ENCODE measurements around the gene CBFA2T2. TPM values are rescaled to one million over a fixed set of nuclear protein-coding genes. Genes with fewer than 3 reads are reported as not detected.

CBFA2T2 gene
- total and polyA plus RNA-seq, 2 donors (not counting 3 experiments of a cell fraction or from before 2014, with no cell fraction given): 10.7 to 12.1 TPM

- TF ChIP-seq MYC (IDR thresholded peaks at IDR 0.05; ENCODE audit: low read depth, low read length) (no peak), JUN (IDR thresholded peaks at IDR 0.05; ENCODE audit: borderline replicate concordance, insufficient read depth, insufficient read length, low read depth) (no peak), POLR2AphosphoS5 (IDR thresholded peaks at IDR 0.05; ENCODE audit: insufficient read depth, low read depth, low read length) (no peak), FOS (IDR thresholded peaks at IDR 0.05; ENCODE audit: borderline replicate concordance, insufficient read depth, low read length) (no peak), EZH2 (IDR thresholded peaks at IDR 0.05; ENCODE audit: borderline replicate concordance, low read depth, low read length, severe bottlenecking) (no peak), POLR2A (IDR thresholded peaks at IDR 0.05; ENCODE audit: low read depth, low read length) (no peak), GATA2 (IDR thresholded peaks at IDR 0.05; ENCODE audit: insufficient read depth, insufficient read length, low read depth, low read length) (no peak), CTCF (IDR thresholded peaks at IDR 0.05; ENCODE audit: extremely low read depth in 1 of 2, insufficient read depth in 1 of 2, low read depth in 1 of 2, low read length in 2 of 2) (no peak), MAX (IDR thresholded peaks at IDR 0.05; ENCODE audit: insufficient read depth, insufficient read length) (no peak)
- no peak overlapping the region for H3K9ac ChIP-seq (replicated peaks; ENCODE audit: extremely low read depth, insufficient read depth, low read length)
- no peak overlapping the region for H3K27ac ChIP-seq (ENCODE audit: insufficient read depth, low read depth, low read length)
- no peaks in the 10 kb centered on the region for H3K4me1 ChIP-seq (ENCODE audit: control insufficient read depth, extremely low read depth, insufficient read depth, low read length)
- H3K4me2 ChIP-seq (ENCODE audit: insufficient read depth, low read length): no peak overlapping the region
- H3K79me2 ChIP-seq (ENCODE audit: control insufficient read depth, insufficient read depth, low read length): no peaks in the 10 kb centered on the region
- BruUV-seq (replicated peaks): no TSS peak
- ChIA-PET POLR2A (no interaction called here), CTCF (interaction anchor here (1.2 to 1.9 kb wide), 6 partner anchors 10 to 183 kb away, joined by 4 to 7 read pairs (median 4); partner anchors contain the start of gene CBFA2T2)
- FAIRE-seq (no peak), DNase-seq (ENCODE audit: low read depth, low spot score) (no peak)
- H3K27me3 ChIP-seq (ENCODE audit: control insufficient read depth in 2 of 2, insufficient read depth in 2 of 2, low read length in 2 of 2): peaks cover 5 to 14% of the 10 kb centered on the region in 2 experiments
- no peaks in the 10 kb centered on the region for H4K20me1 ChIP-seq (replicated peaks; ENCODE audit: control insufficient read depth, extremely low read depth, insufficient read depth, low read length)
- no peaks in the 10 kb centered on the region for H3K36me3 ChIP-seq (ENCODE audit: control insufficient read depth in 2 of 2, extremely low read depth in 1 of 2, insufficient read depth in 2 of 2, low read length in 2 of 2)
- H3K9me3 ChIP-seq (replicated peaks; ENCODE audit: control insufficient read depth, insufficient read depth, low read length): no peaks in the 10 kb centered on the region
- intact Hi-C loops (cut with micrococcal nuclease) (no loop called here), dilution Hi-C loops (cut with MboI; ENCODE audit: extremely low pct_ligation_motif_present, low sequenced_read_pairs) (no loop called here)
- no peak overlapping the region for H2AFZ ChIP-seq (ENCODE audit: low read depth, low read length)
- no peak overlapping the region for H3K4me3 ChIP-seq (replicated peaks in 1 of 3; ENCODE audit: insufficient read depth in 1 of 3, low read depth in 1 of 3, low read length in 3 of 3)
- H3K9me1 ChIP-seq (replicated peaks; ENCODE audit: control insufficient read depth, extremely low read depth, insufficient read depth, low read length): no peaks in the 10 kb centered on the region
Measured at GRCh38 chr20:33470457-33470856, 19.4 kb upstream of the CBFA2T2 start.
